ENCODE data around the gene SAE1. TPM values are rescaled to one million over a fixed set of nuclear protein-coding genes. Genes with fewer than 3 reads are reported as not detected.

Gene SAE1
- total RNA-seq, 4 donors from 2014 or later, result 37.9 to 66.9 (median 50.8) TPM

DNA sequence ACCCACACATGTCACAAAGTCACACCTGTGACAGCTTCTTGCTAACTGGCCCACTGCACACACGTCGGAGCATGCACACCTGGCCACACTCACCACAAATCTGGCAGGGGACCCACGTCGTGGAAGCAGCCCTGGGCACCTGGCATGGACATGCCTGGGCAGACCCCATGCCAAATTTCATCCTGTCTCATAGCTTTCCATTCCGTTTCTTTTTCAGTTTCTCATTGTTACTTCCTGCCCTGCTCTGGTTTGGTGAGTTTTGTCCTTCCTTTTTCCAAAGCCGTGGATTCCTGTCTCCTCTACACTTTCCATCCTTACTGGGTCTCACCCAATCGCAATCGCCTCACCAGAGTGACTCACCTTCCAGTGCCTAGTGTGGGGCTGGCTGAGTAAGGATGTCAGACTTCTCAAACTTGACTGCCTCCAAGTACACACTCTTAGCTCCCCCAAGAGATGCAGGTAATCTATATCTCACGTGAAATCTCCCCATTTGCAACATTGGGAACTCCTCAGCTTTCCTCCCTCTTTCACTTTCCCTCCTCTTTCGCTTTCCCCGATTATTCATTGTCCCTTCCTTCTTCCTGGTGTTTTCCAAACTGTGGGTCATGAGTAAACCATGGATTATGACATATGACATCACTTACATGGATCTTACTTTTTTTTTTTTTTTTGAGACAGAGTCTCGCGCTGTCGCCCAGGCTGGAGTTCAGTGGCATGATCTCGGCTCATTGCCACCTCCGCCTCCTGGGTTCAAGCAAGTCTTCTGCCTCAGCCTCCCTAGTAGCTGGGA, 102.0 kb downstream of the SAE1 start:
- no peak for DNase-seq (ENCODE audit: low spot score in 2 of 2)
- TF ChIP-seq, protein P1, sequence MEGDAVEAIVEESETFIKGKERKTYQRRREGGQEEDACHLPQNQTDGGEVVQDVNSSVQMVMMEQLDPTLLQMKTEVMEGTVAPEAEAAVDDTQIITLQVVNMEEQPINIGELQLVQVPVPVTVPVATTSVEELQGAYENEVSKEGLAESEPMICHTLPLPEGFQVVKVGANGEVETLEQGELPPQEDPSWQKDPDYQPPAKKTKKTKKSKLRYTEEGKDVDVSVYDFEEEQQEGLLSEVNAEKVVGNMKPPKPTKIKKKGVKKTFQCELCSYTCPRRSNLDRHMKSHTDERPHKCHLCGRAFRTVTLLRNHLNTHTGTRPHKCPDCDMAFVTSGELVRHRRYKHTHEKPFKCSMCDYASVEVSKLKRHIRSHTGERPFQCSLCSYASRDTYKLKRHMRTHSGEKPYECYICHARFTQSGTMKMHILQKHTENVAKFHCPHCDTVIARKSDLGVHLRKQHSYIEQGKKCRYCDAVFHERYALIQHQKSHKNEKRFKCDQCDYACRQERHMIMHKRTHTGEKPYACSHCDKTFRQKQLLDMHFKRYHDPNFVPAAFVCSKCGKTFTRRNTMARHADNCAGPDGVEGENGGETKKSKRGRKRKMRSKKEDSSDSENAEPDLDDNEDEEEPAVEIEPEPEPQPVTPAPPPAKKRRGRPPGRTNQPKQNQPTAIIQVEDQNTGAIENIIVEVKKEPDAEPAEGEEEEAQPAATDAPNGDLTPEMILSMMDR (IDR thresholded peaks at IDR 0.05), result no peak
- TF ChIP-seq EP300 (IDR thresholded peaks at IDR 0.05), result no peak
- no peak for TF ChIP-seq POLR2A (IDR thresholded peaks at IDR 0.05)
- Histone ChIP-seq H3K4me3 (peak overlapping the region in 2 of 4 donors; percentile 7 to 9), H3K27ac (peak overlapping the region; percentile 66 to 100 (median 92)), H3K4me1 (peaks cover 0 to 47% (median 23%) of the 10 kb centered on the region in 4 donors), H3K9me3 (no peaks in the 10 kb centered on the region), H3K36me3 (no peaks in the 10 kb centered on the region), H3K27me3 (no peaks in the 10 kb centered on the region)
- WGBS, 2 donors, result 37 to 44% methylated on average over 16 of the region's 16 CpGs

DNA sequence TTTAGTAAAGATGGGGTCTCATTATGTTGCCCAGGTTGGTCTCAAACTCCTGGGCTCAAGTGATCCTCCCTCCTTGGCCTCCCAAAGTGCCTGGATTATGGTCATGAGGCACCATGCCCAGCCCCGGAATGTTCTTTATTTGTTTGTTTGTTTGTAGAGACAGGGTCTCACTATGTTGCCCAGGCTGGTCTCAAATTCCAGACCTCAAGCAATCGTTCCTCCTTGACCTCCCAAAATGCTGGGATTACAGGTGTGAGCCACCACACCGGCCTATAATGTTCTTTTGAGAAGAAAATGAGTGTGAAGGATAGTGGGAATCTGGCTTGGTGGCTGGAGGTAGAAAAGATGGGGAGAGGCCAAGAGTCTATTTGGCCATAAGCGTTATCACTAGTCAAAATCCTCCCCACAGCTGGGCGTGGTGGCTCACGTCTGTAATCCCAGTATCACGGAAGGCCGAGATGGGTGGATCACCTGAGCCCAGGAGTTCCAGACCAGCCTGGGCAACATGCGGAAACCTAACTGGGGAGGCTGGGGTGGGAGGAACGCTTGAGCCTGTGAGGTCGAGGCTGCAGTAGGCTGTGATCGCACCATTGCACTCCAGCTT, 105.5 kb downstream of the SAE1 start:
- Histone ChIP-seq H3K4me1 (peaks cover 0 to 39% (median 22%) of the 10 kb centered on the region in 4 donors), H3K36me3 (no peaks in the 10 kb centered on the region), H3K27ac (no peak overlapping the region), H3K4me3 (no peak overlapping the region), H3K9me3 (no peaks in the 10 kb centered on the region), H3K27me3 (peaks cover 0 to 11% of the 10 kb centered on the region in 2 donors)
- WGBS, 2 donors, result 82 to 91% methylated on average over 12 of the region's 12 CpGs
- TF ChIP-seq EP300 (IDR thresholded peaks at IDR 0.05) (no peak), POLR2A (IDR thresholded peaks at IDR 0.05) (no peak)
- TF ChIP-seq, protein P1 (IDR thresholded peaks at IDR 0.05), result no peak
- DNase-seq (ENCODE audit: low spot score in 2 of 2), result no peak

DNA sequence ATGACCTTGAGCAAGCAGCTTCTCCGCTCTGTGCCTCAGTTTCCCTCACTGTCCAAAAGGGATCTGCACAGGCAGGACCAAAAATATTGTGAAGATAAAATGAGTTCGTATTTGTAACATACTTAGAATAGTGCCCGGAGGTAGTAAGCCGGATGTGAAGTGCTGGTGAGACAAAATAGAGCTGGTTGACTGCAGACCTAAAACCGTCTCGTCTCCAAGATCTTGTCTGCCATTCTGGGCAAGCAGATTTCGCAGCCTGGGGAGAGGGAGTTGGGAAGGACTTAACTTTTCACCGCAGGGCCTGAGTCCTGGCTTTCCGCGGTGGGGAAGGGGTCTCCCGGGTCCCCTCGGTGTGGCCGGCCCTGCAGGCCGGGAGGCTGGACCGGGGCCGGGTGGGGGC, 108.5 kb downstream of the SAE1 start:
- Histone ChIP-seq H3K27ac (no peak overlapping the region), H3K4me3 (peak overlapping the region in 3 of 4 donors; percentile 18 to 43 (median 20)), H3K36me3 (no peaks in the 10 kb centered on the region), H3K4me1 (peaks cover 0 to 40% (median 25%) of the 10 kb centered on the region in 4 donors), H3K9me3 (no peaks in the 10 kb centered on the region), H3K27me3 (peaks cover 0 to 12% of the 10 kb centered on the region in 2 donors)
- 22 to 26% methylated on average over 8 of the region's 16 CpGs for WGBS, 2 donors
- TF ChIP-seq, protein P1 (IDR thresholded peaks at IDR 0.05), result no peak
- no peak for TF ChIP-seq EP300 (IDR thresholded peaks at IDR 0.05)
- TF ChIP-seq POLR2A (IDR thresholded peaks at IDR 0.05), result no peak
- no peak for DNase-seq (ENCODE audit: low spot score in 2 of 2)

DNA sequence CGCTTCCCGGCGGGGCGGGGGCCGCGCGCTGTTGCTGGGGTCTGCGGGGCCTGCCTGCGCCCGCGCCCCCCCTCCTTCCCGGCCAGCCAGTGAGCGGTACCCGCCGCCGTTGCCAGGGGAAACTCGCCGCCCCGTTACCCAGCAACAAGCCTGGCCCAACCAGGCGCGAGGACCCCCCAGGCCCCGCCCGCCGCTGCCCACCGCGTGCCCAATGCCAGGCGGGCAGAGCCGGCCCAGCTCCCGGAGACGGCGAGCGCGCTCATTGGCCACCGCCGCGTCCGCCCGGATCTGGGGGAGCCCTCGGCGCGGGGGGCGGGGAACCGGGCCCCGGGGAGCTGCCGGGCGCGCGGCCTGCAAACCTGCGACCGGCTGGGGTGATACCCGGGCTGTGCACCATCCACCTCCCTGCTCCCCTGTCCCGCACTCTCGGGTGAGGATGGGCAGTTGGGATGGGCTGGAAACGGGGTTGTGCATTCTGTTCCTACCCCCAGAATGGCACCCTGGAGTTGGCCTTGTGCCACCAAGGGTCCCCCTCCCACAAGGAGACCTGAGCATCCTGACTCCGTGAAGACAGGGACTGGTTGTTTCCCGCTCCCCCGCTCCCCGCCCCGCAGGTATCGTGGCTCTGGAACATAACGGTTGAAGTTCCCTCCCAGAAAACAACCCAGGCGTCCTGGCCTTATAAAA, 109.1 kb downstream of the SAE1 start:
- H3K9me3 ChIP-seq, result no peaks in the 10 kb centered on the region
- no peak for TF ChIP-seq EP300 (IDR thresholded peaks at IDR 0.05)
- TF ChIP-seq, protein P1 (IDR thresholded peaks at IDR 0.05), result no peak
- no peak for TF ChIP-seq POLR2A (IDR thresholded peaks at IDR 0.05)
- no peak overlapping the region for H3K27ac ChIP-seq
- DNase-seq (ENCODE audit: low spot score in 2 of 2), result no peak
- H3K4me1 ChIP-seq, result peaks cover 0 to 46% (median 28%) of the 10 kb centered on the region in 4 donors
- H3K4me3 ChIP-seq, result peak overlapping the region in 3 of 4 donors; percentile 18 to 43 (median 20)
- H3K27me3 ChIP-seq, result peaks cover 0 to 12% of the 10 kb centered on the region in 2 donors
- H3K36me3 ChIP-seq, result no peaks in the 10 kb centered on the region
- WGBS, 2 donors, result 4 to 5% methylated on average over 13 to 32 of the region's 62 CpGs
